Measurements from ENCODE around the gene CUX1.

DNA sequence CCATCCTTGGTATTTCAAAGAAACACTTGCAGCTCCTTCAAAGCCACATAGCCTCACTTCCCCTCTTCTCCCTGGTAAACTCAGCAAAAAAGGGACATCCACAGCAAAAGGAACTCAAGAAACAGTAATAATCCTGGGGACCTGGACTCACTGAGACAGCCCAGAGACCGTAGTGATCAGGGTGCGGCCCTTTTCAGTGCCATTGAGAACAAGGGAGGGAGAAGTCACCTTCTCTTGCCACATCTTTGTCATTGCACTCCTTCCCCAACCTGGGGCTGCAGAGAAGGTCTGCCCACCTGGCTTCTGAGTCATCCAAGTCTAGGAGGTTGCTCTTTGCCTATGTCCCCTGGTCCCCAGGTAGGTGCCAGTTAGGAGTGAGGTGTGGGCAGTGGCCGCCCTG, 375.4 kb downstream of the CUX1 start:
- no peak for TF ChIP-seq FOXM1 (IDR thresholded peaks at IDR 0.05; ENCODE audit: borderline replicate concordance, low read depth)
- TF ChIP-seq NFIC (IDR thresholded peaks at IDR 0.05): no peak
